PC-9 (cell line): ENCODE data around the gene SLX4IP. TPM values are rescaled to one million over a fixed set of nuclear protein-coding genes. Genes with fewer than 3 reads are reported as not detected.

ENCODE experiments used
- BruUV-seq: library from RNA; stranded (reverse); fragments of 400-500 nt; replicated peaks from 2 replicates; lab custom pipeline; 2021; lab: Mats Ljungman, UMichigan
- CTCF ChIA-PET: fragments of 300-600 bp; sonication (Branson Sonifier 250); formaldehyde crosslinking; loops from one replicate; lab custom pipeline; 2022; ENCODE audit warnings: antibody characterized with exemption; lab: Charles Lee
- POLR2A ChIA-PET: fragments of 300-600 bp; sonication (Branson Sonifier 250); formaldehyde crosslinking; loops from one replicate; lab custom pipeline; 2022; ENCODE audit warnings: antibody characterized with exemption; ENCODE audit not compliant: unreplicated experiment; lab: Charles Lee
- DNase-seq, 2 experiments: peaks; one replicate each; pipeline versions ENCODE4 v3.0.0 to v3.0.0-alpha.2; 2015 to 2022; ENCODE audit warnings: mixed read lengths in 1 of 2
- H2AFZ ChIP-seq: fragments of 200-600 bp; sonication (generic); 2 replicates; pipeline ENCODE4 v1.8.1; 2017; ENCODE audit warnings: antibody characterized with exemption
- H3F3A ChIP-seq: fragments of 200-600 bp; sonication (generic); 2 replicates; pipeline ENCODE4 v1.8.1; 2017; ENCODE audit warnings: antibody characterized with exemption, mild to moderate bottlenecking, low read depth; ENCODE audit not compliant: insufficient read depth
- H3K27ac ChIP-seq: fragments of 200-600 bp; sonication (generic); 2 replicates; pipeline ENCODE4 v1.6.1; 2016; ENCODE audit warnings: mixed run types
- H3K27me3 ChIP-seq: fragments of 200-600 bp; sonication (generic); 2 replicates; pipeline ENCODE4 v1.6.1; 2016; ENCODE audit warnings: low read depth, mixed run types; ENCODE audit not compliant: insufficient read depth
- H3K36me3 ChIP-seq: fragments of 200-600 bp; sonication (generic); 2 replicates; pipeline ENCODE4 v1.6.1; 2016; ENCODE audit warnings: low read depth, mixed run types
- H3K4me1 ChIP-seq: fragments of 200-600 bp; sonication (generic); replicated peaks from 2 replicates; pipeline ENCODE4 v1.6.1; 2016; ENCODE audit warnings: mixed run types; ENCODE audit not compliant: insufficient read depth
- H3K4me2 ChIP-seq: fragments of 200-600 bp; sonication (generic); 2 replicates; pipeline ENCODE4 v1.6.1; 2017; ENCODE audit warnings: mixed run types
- H3K4me3 ChIP-seq: fragments of 200-600 bp; sonication (generic); 2 replicates; pipeline ENCODE4 v1.6.1; 2016; ENCODE audit warnings: mixed run types
- H3K79me2 ChIP-seq: fragments of 200-600 bp; sonication (generic); 2 replicates; pipeline ENCODE4 v1.6.1; 2017; ENCODE audit warnings: low read depth, mixed run types
- H3K9me2 ChIP-seq: fragments of 200-600 bp; sonication (generic); 2 replicates; pipeline ENCODE4 v1.8.1; 2017; ENCODE audit warnings: mild to moderate bottlenecking; ENCODE audit not compliant: insufficient read depth
- H3K9me3 ChIP-seq: fragments of 200-600 bp; sonication (generic); 2 replicates; pipeline ENCODE4 v1.8.1; 2016; ENCODE audit warnings: low read depth; ENCODE audit not compliant: insufficient read depth
- H4K20me1 ChIP-seq: fragments of 200-600 bp; sonication (generic); 2 replicates; pipeline ENCODE4 v1.8.1; 2017; ENCODE audit not compliant: insufficient read depth
- EZH2 ChIP-seq: fragments of 200-600 bp; sonication (generic); IDR thresholded peaks from 2 replicates; pipeline ENCODE4 v1.8.0; 2017; ENCODE audit warnings: antibody characterized with exemption, low read depth
- intact Hi-C: fragments of 100-400 bp; cut with micrococcal nuclease; formaldehyde crosslinking; loops from one replicate; pipeline ENCODE4 v1.10.0; 2022; ENCODE audit not compliant: unreplicated experiment
- total RNA-seq: library from RNA; stranded (reverse); gene quantifications from 2 replicates; pipeline ENCODE4 v1.2.3, GENCODE V29; 2021
- TF ChIP-seq, protein P1 (sequence below): fragments of 200-600 bp; sonication (generic); conservative IDR thresholded peaks from 2 replicates; pipeline ENCODE4 v1.6.1; 2017; ENCODE audit warnings: mixed run types, antibody characterized with exemption, mild to moderate bottlenecking, moderate library complexity

The SLX4IP gene
- total RNA-seq, 1 experiment from 2014 or later, result 13.4 TPM

DNA sequence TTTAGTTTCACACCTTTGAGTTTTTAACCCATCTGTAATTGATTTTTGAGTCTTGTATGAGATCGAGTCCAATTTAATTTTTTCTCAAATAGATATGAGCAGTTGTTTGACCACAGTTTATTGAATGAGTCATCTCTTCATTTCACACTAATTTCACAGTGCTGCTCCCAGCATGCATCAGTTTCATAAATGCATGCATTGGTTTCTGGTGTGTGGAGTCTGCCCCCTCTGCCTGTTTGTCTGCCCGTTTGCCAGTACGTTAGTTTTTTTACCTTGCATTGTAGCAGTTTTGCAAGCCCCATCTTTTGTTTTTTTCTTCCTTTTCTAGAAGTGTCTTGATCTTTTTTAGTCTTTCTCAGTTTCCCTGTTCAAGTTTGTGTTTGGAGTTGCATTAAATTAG, 11.9 kb downstream of the SLX4IP start:
- peaks cover 11% of the 10 kb centered on the region for H3K4me1 ChIP-seq

DNA sequence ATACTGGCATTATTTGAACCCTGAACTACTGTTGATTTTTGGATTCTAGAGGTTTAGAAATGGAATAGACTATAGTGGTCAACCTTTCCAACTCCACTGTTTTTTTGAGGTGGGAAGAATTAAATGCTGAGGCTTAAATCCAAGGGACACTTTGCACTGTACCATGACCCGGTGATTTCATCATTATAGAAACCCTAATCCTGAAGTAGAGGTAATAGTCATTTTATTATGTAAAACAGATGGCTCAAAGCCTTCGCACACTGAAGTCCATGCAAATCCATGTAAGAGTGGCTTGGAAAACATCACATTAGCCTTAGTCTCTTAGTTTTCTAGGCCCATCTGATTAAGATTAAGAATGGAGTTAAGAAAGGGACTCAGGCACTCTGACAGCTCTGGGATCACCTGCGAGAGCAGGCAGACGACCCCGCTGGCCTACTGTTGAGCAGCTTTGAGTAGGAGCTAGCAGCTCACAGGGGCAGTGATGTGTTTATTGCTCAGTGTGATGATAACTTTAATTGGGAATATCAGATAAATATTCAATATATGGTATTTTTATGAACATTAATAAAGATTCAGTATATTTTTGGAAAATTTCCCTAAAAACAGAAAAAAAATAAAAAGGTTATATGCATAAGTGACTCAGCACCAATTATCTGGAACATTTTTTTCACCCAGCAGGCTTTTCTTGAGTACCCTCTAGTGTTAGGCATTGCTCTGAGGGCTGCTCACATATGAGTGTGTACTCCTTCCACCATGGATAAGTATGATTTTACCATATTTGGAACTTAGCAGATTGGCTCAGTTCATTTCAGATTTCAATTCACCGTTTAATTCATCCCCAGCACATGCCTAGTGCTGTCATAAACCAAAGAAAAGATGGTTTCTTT, 13.4 kb downstream of the SLX4IP start:
- CTCF ChIA-PET, result no interaction called here

More for the DNA sequence above, 11.9 kb downstream of the SLX4IP start:
- Histone ChIP-seq H3K27me3 (no peaks in the 10 kb centered on the region), H3K4me2 (peak overlapping the region; percentile 31; the same call in 1 of the 2 replicates), H2AFZ (no peak overlapping the region), H3K36me3 (no peaks in the 10 kb centered on the region), H3K4me3 (no peak overlapping the region), H4K20me1 (no peaks in the 10 kb centered on the region), H3K9me2 (no peaks in the 10 kb centered on the region), H3F3A (no peaks in the 10 kb centered on the region), H3K27ac (peak overlapping the region; percentile 52), H3K79me2 (peaks cover 24% of the 10 kb centered on the region), H3K9me3 (no peaks in the 10 kb centered on the region)
- TF ChIP-seq, protein P1, sequence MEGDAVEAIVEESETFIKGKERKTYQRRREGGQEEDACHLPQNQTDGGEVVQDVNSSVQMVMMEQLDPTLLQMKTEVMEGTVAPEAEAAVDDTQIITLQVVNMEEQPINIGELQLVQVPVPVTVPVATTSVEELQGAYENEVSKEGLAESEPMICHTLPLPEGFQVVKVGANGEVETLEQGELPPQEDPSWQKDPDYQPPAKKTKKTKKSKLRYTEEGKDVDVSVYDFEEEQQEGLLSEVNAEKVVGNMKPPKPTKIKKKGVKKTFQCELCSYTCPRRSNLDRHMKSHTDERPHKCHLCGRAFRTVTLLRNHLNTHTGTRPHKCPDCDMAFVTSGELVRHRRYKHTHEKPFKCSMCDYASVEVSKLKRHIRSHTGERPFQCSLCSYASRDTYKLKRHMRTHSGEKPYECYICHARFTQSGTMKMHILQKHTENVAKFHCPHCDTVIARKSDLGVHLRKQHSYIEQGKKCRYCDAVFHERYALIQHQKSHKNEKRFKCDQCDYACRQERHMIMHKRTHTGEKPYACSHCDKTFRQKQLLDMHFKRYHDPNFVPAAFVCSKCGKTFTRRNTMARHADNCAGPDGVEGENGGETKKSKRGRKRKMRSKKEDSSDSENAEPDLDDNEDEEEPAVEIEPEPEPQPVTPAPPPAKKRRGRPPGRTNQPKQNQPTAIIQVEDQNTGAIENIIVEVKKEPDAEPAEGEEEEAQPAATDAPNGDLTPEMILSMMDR, result no peak
- no peak for TF ChIP-seq EZH2
- CTCF ChIA-PET, result no interaction called here
- no TSS peak for BruUV-seq
- intact Hi-C loops, result no loop called here
- POLR2A ChIA-PET, result no interaction called here
- DNase-seq, result peak; percentile 33 to 52

DNA sequence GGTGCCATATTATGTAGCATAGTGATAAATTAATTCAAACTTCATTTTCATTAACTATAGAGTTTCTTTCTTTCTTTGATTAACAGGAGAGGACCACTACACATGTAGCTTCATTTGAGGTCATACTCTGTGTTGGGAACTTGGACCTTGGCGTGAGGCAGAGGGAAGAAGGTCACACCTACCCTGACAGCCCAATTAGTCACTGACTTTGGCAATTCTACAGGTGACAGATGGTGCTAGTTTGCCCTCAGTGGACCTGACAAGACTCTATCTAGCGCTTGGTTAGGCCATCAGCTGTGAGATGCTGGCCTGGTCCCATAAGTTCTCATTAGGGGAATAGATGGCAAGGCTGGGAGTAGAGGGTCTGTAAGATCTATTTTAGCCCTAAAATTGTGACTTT, 14.2 kb downstream of the SLX4IP start:
- Histone ChIP-seq H3K4me3 (no peak overlapping the region), H3K9me3 (no peaks in the 10 kb centered on the region), H3K27ac (no peak overlapping the region), H4K20me1 (no peaks in the 10 kb centered on the region), H3K4me2 (no peak overlapping the region), H3K36me3 (no peaks in the 10 kb centered on the region), H3K4me1 (peaks cover 11% of the 10 kb centered on the region), H3F3A (no peaks in the 10 kb centered on the region), H3K27me3 (no peaks in the 10 kb centered on the region), H2AFZ (no peak overlapping the region), H3K9me2 (no peaks in the 10 kb centered on the region), H3K79me2 (peaks cover 24% of the 10 kb centered on the region)
- intact Hi-C loops, result no loop called here
- CTCF ChIA-PET, result no interaction called here
- TF ChIP-seq, protein P1, result no peak
- no peak for TF ChIP-seq EZH2
- BruUV-seq, result no TSS peak
- POLR2A ChIA-PET, result no interaction called here
- no peak for DNase-seq

More for the DNA sequence above, 13.4 kb downstream of the SLX4IP start:
- H3K4me2 ChIP-seq, result no peak overlapping the region
- H3K9me3 ChIP-seq, result no peaks in the 10 kb centered on the region
- TF ChIP-seq, protein P1, result no peak
- no peak for TF ChIP-seq EZH2
- intact Hi-C loops, result no loop called here
- no peaks in the 10 kb centered on the region for H4K20me1 ChIP-seq
- no peaks in the 10 kb centered on the region for H3K27me3 ChIP-seq
- H2AFZ ChIP-seq, result no peak overlapping the region
- no peak for DNase-seq
- H3K4me1 ChIP-seq, result peaks cover 11% of the 10 kb centered on the region
- H3K79me2 ChIP-seq, result peaks cover 24% of the 10 kb centered on the region
- H3F3A ChIP-seq, result no peaks in the 10 kb centered on the region
- no TSS peak for BruUV-seq
- no peaks in the 10 kb centered on the region for H3K9me2 ChIP-seq
- H3K36me3 ChIP-seq, result no peaks in the 10 kb centered on the region
- POLR2A ChIA-PET, result interaction anchor here (0.8 kb wide), 1 partner anchor 45 kb away, joined by 25 read pairs; no protein-coding TSS in a partner anchor
- H3K27ac ChIP-seq, result no peak overlapping the region
- no peak overlapping the region for H3K4me3 ChIP-seq
